HuH-7 (cell line): ENCODE data around the gene HS6ST1.

Source experiments
- DNase-seq: peaks from one replicate; pipeline ENCODE4 v3.0.0; 2011; ENCODE audit warnings: low spot score

Gene HS6ST1

DNA sequence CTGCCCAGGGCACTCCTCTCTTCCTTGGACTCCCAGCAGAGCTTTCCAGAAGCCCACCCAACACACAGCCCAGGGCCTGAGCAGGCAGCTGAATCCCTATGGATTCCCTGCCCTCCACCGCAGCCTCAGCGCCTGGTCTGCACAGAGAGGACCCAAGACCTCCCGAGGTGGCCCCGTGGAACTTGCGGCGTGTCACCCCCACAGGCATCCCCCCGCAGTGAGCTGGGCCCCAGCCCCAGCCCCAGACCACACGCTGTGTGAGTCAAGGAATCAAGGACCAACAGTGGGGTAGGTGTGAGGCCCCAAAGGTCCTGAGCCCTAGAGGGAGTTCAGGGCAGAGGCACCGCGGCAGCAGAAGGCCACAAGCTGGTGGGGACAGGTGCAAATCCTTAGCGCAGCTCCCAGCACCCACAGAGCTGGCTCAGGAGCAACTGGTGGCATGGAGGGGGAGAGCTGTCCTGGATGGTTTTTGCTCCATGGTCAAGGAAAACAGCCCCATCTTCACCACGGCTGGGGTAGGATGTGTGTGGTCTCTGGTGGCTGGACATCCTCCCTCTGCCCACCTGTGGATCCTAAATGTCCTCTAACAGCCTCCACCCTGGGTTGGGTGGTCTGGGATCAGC, 8.5 kb downstream of the HS6ST1 start:
- no peak for DNase-seq

DNA sequence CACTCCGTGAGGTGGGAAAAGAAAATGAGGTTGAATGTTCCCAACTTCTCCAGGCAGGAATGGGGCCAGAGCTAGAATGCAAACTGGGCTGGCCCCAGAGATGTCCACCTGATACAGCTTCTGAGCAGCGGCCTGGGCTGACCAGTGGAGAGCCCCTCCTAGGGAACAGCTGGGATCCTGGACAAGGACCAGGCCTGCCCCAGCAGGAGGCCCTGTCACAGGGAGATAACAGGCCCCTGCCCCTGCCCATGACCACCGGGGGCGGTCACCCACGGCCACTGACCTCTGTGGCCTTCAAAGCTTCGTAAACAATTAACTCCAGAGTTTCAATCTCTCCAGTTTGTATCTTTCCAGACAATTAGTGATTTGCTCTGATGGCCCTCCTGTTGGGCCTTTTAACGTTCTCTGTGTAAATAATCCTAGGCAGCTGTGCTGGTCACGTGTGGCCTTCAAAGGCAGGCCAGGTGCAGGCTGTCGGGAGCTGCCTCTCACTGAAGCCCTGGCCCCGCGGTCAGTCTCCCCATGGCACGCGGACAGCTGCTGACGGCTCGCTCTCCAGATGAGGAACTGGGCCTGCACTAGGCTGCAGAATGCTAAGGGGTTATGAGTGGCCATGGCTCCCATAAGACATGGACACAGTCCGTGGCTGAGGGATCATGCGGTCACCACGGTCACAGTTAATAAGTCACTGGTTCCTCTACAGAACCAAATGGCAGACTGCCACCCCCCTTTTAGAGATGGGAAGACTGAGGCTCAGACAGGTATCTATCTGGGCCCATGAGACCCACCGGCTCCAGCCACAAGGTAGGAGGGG, 9.2 kb downstream of the HS6ST1 start:
- peak; percentile 60 for DNase-seq

DNA sequence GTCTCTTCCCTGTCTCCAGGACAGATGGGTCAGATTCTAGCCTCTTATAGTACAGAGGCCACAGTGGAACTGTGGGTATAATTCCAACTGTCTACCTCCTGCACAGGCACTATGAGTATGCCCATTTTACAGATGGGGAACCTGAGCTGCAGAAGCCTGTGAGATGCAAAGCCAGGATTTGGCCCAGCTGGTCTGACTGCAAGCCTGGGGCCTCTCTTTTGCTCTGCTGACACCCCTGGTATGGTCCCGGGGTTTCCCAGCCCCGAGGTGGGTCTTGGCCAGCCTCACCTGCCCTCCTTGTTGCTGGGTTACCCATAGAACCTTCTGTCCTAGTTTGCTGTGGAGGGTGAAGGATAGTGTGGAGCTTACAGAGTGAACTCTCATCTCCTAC, 9.8 kb downstream of the HS6ST1 start:
- DNase-seq = no peak

DNA sequence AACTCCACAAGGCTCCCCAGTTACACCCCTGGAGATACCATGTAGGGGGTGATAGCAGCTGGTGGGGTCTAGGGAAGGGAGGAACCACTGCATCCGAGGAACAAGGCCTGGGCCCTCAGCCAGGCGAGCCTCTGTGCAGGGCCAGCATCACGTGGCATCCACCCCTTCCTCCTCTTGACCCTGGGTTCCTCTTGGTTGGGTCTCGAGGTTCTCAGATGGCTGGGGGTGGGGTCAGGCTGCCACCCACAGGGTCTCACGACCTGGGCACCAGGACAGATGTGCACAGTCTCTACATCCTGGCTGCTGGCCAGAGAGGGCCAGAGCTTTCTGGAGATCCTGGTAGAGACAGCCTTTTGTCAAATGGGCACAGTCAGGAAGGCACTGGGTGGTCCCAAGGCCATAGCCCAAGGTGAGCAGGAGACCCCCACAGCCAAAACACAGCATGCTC, 10.4 kb downstream of the HS6ST1 start:
- DNase-seq = no peak

DNA sequence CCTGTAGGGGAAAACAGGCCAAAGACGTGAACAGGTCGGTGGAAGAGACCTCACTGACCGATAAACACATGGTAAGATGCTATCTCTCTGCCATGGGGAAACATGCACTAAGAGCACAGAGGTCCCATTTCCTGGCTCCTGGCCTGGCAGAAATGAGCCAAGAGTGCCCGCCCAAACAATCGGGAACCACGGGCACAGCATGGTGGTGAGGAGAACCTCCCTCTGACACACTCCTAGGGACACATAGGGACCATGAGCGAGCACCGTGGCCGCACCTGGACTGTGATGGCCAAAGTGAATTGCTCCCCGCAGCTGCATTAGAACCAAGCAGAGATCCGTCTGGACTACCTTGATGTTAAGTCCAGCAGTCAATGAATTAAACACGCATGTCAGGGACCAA, 11.1 kb downstream of the HS6ST1 start:
- DNase-seq = no peak

- DNase-seq = no peak
Measured at GRCh38 chr2:128306931-128307460, 11.7 kb downstream of the HS6ST1 start.

DNA sequence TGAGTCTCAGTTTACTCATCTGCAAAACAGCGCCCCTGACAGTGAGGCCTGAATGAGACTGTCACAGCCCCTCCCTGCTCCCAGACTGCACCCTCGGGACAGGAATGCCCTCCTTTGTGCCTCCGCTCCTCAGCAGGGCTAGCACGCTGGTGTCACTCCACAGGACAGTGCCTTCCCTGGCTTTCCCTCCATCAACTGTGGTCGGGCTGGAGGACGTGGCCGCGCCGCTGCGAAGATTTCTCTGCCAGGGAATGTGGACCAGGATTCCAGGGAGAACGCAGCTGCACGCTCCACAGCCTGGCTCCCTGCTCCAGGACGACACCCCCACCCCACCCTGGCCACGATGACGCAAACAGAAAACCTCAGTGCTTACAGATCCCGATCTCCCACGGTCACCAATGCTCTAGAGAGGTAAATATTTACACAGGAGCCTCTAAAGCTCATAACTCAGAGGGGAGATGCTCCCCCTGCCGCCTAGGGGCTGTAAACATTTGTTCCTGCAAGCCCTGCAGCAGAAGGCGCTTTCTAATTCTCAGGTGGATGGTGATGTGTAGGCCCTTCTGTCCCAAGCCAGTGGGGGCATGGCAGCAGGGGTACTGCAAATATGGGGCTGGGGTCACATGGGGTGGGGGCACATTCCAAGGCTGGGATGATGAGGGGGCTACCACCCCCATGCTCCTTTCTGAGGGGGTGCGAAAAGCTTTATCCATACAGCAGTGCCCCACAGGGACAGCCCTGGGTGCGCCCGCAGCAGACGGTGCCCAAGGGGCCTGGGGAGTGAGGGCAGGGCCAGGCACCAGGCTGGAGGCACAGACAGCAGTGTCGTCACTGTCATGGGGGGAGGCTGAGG, 12.4 kb downstream of the HS6ST1 start:
- DNase-seq = peak; percentile 92

GRCh38 chr2:128305555-128306080, 13.1 kb downstream of the HS6ST1 start:
- DNase-seq = no peak

GRCh38 chr2:128304715-128305554, 13.7 kb downstream of the HS6ST1 start:
- peak; percentile 70 for DNase-seq

DNA sequence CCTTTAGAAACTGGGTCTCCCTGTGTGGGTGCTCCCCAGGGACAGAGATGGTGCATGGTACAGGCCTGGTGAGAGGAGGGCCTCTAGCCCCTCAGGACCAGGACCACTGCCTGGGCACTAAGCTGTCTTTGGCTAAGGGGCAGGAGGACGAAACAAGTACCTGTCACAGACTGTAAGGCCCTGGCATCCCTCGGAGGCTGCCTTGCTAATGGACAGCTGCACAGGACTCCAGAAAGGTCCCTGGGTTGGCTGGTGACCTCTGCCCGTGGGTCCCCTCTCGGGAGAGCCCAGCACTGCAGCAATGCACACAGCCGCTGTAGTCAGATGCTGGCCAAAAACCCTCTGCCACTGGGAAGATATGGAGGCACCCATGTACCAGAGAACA, 14.3 kb downstream of the HS6ST1 start:
- no peak for DNase-seq

- no peak for DNase-seq
Measured at GRCh38 chr2:128303911-128304310, 14.8 kb downstream of the HS6ST1 start.

DNA sequence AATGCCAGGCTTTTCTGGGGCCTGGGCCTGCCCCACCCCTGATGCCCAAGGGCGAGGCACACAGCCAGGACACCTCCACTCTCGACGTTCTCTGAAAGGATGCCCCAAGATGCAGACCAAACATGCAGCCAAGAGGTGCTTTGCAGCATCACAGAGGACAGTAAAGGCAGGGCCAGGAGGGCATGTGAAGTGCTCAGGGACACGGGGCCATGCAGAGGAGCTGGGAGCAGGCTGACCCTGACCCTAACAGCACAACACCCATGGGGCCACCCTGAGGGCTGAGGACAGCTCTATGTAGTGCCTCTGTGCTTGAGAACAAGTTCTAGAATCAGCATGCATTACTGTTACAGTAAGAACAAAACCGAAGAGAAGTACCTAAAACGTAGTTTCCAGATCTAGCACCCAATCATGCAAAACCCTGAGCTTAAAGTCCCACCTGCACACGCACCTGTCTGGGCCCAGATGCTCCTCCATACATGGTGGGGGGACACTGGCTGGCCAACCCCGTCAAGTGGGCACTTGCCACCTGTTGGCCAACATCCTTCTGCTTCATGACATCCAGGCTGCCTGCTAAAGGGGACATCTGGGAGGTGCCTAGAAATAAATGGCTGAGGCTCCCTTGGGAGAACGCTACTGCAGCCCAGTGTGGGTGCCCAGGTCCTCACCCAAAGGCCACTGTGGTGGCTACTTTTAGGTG, 15.4 kb downstream of the HS6ST1 start:
- DNase-seq = no peak

DNA sequence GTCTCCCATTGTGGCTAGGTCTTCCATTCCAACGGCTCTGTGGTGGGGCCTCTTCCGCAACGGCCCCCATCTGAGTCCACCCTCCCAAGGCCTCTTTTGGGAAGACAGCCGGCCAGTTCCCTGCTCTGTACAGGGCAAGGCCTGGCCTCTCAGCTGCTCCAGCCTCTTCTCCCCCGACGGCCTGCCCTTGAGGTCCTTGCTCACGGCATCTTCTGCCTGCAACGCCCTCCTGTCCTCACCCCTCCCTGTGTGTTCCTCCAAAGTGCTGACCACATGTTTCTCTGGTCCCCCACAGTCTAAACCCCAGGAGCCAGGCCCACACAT, 16.0 kb downstream of the HS6ST1 start:
- DNase-seq = no peak

DNA sequence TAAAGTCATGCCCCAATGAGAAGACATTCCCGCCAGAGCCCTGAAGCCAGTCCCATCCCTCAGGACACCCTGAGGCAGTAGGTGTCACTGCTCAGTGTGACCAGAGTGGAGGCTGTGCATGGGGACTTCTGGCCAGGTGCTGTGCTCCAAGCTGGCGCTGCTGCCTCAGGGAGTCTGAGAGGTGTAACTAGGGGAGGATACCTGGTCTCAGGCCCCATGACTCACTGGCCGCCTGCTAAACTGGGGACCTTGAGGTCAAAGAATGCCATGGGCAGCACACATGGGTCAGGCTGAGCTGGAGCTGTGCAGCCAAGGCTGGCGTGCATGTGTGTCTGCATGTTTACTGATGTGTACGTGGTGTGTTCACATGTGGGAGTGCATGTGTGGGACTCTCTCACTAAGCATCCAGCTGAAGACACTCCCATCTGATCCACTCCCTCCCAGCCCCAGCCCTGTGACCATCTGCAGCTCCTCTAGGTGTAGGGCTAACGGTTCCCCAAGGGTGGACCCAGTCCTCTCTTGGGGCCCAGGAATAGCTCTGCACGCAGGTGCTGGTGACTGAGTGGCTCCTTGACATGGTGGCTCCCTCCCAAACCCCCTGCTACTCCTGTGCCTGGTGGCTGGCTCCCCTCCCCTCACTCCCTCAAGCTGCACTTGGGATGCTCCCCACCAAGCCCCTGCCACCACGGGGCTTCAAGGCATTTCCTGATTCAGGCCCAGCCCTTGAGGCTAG, 16.5 kb downstream of the HS6ST1 start:
- DNase-seq = no peak

DNA sequence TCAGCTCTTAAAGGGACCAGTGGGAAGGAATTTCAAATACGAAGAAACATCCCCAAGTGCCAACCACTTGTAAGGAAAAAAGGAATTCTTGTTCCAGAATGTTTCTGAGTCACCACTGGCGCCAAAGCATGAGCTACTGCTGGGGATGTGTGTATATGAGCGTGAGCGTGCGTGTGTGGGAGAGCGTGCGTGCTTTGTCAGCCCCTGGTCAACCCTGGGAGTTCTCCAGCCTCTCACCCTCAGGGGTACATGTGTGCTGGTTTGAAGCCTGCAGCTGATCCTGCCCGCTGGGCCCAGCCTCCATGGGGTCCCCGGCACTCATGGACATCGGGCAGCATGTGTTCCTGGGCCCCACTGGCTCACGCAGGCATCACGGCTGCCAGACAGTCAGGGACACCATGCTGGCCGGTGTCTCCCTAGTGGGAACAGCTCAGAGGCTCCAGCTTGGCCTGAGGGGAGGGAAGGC, 17.1 kb downstream of the HS6ST1 start:
- DNase-seq = no peak

GRCh38 chr2:128301021-128301420, 17.6 kb downstream of the HS6ST1 start:
- no peak for DNase-seq

GRCh38 chr2:128300151-128301020, 18.3 kb downstream of the HS6ST1 start:
- DNase-seq = no peak

DNA sequence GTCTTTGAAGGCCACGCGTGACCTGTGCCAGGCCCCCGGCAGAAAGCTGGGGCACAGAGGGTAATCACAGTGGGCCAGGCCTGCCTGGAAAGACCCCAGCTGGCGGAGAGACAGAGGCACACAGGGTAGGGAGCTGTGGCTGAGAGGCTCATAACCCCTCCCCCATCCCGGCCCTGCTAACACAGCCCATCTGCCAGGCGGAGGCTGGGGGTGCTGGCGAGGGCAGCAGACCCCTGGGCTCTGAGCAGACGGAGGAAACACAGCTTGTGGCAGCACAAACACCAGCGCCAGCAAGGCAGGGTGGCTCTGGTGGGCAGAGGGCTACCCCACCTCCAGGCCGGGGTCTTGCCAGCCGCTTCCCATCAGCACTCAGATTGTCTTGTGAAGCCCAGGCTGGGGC, 19.0 kb downstream of the HS6ST1 start:
- DNase-seq = no peak
